ENCODE results near the gene SPEF1. TPM values are rescaled to one million over a fixed set of nuclear protein-coding genes. Genes with fewer than 3 reads are reported as not detected.
"Not testable (repeated sequence)": the region's sequence is repeated elsewhere in the genome, so short reads cannot be mapped to it uniquely, and the experiment has no call there.

The SPEF1 gene
- total RNA-seq, 2 experiments from 2014 or later = 0.14 TPM; not detected in 1

- H3K4me3 Mint-ChIP-seq = peak overlapping the region; percentile 93
- peak overlapping the region; percentile 97 for H3K27ac Mint-ChIP-seq
- no peaks in the 10 kb centered on the region for H3K9me3 Mint-ChIP-seq (ENCODE audit: low read depth)
- peaks cover 58% of the 10 kb centered on the region for H3K4me1 Mint-ChIP-seq
- H3K36me3 Mint-ChIP-seq (ENCODE audit: low read depth) = peaks cover 58% of the 10 kb centered on the region
- no peak for ATAC-seq
- H3K27me3 Mint-ChIP-seq = no peaks in the 10 kb centered on the region
- DNase-seq = no peak
- intact Hi-C loops (cut with DNase I, micrococcal nuclease) = loop anchor here in 1 of 2 experiments (10.0 kb wide), 1 partner anchor 286 kb away; no protein-coding TSS in a partner anchor
- ChIA-PET POLR2A (interaction anchor here (0.7 kb wide), 1 partner anchor 12 kb away, joined by 7 read pairs; no protein-coding TSS in a partner anchor), CTCF (no interaction called here)
Measured at GRCh38 chr20:3798373-3798768, 17.1 kb upstream of the SPEF1 start.

- POLR2A ChIA-PET = interaction anchor here (0.7 kb wide), 1 partner anchor 13 kb away, joined by 7 read pairs; no protein-coding TSS in a partner anchor
- H3K27ac Mint-ChIP-seq = peak overlapping the region; percentile 97
- DNase-seq (peak; percentile 66), ATAC-seq (peak; percentile 40)
- no peaks in the 10 kb centered on the region for H3K27me3 Mint-ChIP-seq
- CTCF ChIA-PET = no interaction called here
- intact Hi-C loops (cut with DNase I, micrococcal nuclease) = loop anchor here in 1 of 2 experiments (2.0 to 10.0 kb wide), 2 partner anchors 49 to 287 kb away; partner anchors contain the start of gene MAVS
- H3K4me3 Mint-ChIP-seq = peak overlapping the region; percentile 93
- H3K4me1 Mint-ChIP-seq = peaks cover 56% of the 10 kb centered on the region
- H3K36me3 Mint-ChIP-seq (ENCODE audit: low read depth) = peaks cover 52% of the 10 kb centered on the region
- no peaks in the 10 kb centered on the region for H3K9me3 Mint-ChIP-seq (ENCODE audit: low read depth)
Measured at GRCh38 chr20:3797592-3798372, 16.5 kb upstream of the SPEF1 start.

GRCh38 chr20:3797226-3797545, 15.9 kb upstream of the SPEF1 start:
- no peak for ATAC-seq
- Mint-ChIP-seq H3K4me1 (peaks cover 55% of the 10 kb centered on the region), H3K27ac (peak overlapping the region; percentile 97), H3K9me3 (ENCODE audit: low read depth) (no peaks in the 10 kb centered on the region), H3K27me3 (no peaks in the 10 kb centered on the region), H3K4me3 (peak overlapping the region; percentile 93), H3K36me3 (ENCODE audit: low read depth) (peaks cover 47% of the 10 kb centered on the region)
- no peak for DNase-seq
- ChIA-PET POLR2A (no interaction called here), CTCF (no interaction called here)
- intact Hi-C loops (cut with DNase I, micrococcal nuclease) = loop anchor here in 1 of 2 experiments (2.0 to 10.0 kb wide), 2 partner anchors 50 to 288 kb away; partner anchors contain the start of gene MAVS

- peaks cover 43% of the 10 kb centered on the region for H3K36me3 Mint-ChIP-seq (ENCODE audit: low read depth)
- intact Hi-C loops (cut with DNase I, micrococcal nuclease) = loop anchor here (1.0 to 10.0 kb wide), 4 partner anchors 15 to 288 kb away; partner anchors contain the start of gene MAVS (in 1 of the 2)
- no peaks in the 10 kb centered on the region for H3K9me3 Mint-ChIP-seq (ENCODE audit: low read depth)
- ATAC-seq (no peak), DNase-seq (no peak)
- ChIA-PET CTCF (interaction anchor here (0.8 to 2.6 kb wide), 4 partner anchors 15 to 24 kb away, joined by 4 to 6 read pairs (median 5); partner anchors contain the start of gene AP5S1), POLR2A (interaction anchor here (0.6 to 1.0 kb wide), 3 partner anchors 23 to 91 kb away, joined by 3 to 6 read pairs (median 3); partner anchors contain the start of gene AP5S1)
- peak overlapping the region; percentile 97 for H3K27ac Mint-ChIP-seq
- peak overlapping the region; percentile 93 for H3K4me3 Mint-ChIP-seq
- no peaks in the 10 kb centered on the region for H3K27me3 Mint-ChIP-seq
- peaks cover 55% of the 10 kb centered on the region for H3K4me1 Mint-ChIP-seq
Measured at GRCh38 chr20:3796477-3797225, 15.4 kb upstream of the SPEF1 start.

- CTCF ChIA-PET = interaction anchor here (0.8 to 2.6 kb wide), 4 partner anchors 16 to 25 kb away, joined by 4 to 6 read pairs (median 5); partner anchors contain the start of gene AP5S1
- DNase-seq = peak; percentile 95
- Mint-ChIP-seq H3K4me3 (peak within 1 kb of the TSS; percentile 93), H3K4me1 (peaks cover 47% of the 10 kb centered on the region), H3K27me3 (no peaks in the 10 kb centered on the region), H3K9me3 (ENCODE audit: low read depth) (no peaks in the 10 kb centered on the region), H3K27ac (peak within 1 kb of the TSS; percentile 98), H3K36me3 (ENCODE audit: low read depth) (peaks cover 34% of the 10 kb centered on the region)
- peak; percentile 82 for ATAC-seq
- POLR2A ChIA-PET = interaction anchor here (0.6 to 1.0 kb wide), 3 partner anchors 24 to 92 kb away, joined by 3 to 6 read pairs (median 3); partner anchors contain the start of gene AP5S1
- intact Hi-C loops (cut with DNase I, micrococcal nuclease) = loop anchor here (1.0 to 10.0 kb wide), 10 partner anchors 8 to 289 kb away; partner anchors contain the start of genes AP5S1 (in 2 of the 2), MAVS (in 2 of the 2), ADISSP (in 1 of the 2) and CENPB (in 1 of the 2)
Measured at GRCh38 chr20:3795511-3796468, 14.5 kb upstream of the SPEF1 start, which contains the start of gene CDC25B. Gene CDC25B (plus strand): TSS chr20:3796310. CDS start chr20:3796532, 222 bp downstream.

- POLR2A ChIA-PET = no interaction called here
Measured at GRCh38 chr20:3794701-3795420, 13.6 kb upstream of the SPEF1 start.

GRCh38 chr20:3794168-3794567, 12.9 kb upstream of the SPEF1 start:
- H3K27ac Mint-ChIP-seq; ATAC-seq; H3K27me3 Mint-ChIP-seq; DNase-seq; POLR2A ChIA-PET; H3K4me3 Mint-ChIP-seq; H3K9me3 Mint-ChIP-seq (ENCODE audit: low read depth): not testable (repeated sequence)
- intact Hi-C loops (cut with DNase I, micrococcal nuclease) = loop anchor here in 1 of 2 experiments (10.0 kb wide), 1 partner anchor 291 kb away; no protein-coding TSS in a partner anchor
- peaks cover 22% of the 10 kb centered on the region for H3K36me3 Mint-ChIP-seq (ENCODE audit: low read depth)
- CTCF ChIA-PET = interaction anchor here (2.6 kb wide), 1 partner anchor 26 kb away, joined by 6 read pairs; the partner anchor contains the start of gene AP5S1
- H3K4me1 Mint-ChIP-seq = peaks cover 31% of the 10 kb centered on the region

More at GRCh38 chr20:3794701-3795420, 13.6 kb upstream of the SPEF1 start:
- Mint-ChIP-seq H3K27me3 (no peaks in the 10 kb centered on the region), H3K4me3 (peak overlapping the region; percentile 93), H3K36me3 (ENCODE audit: low read depth) (peaks cover 25% of the 10 kb centered on the region), H3K9me3 (ENCODE audit: low read depth) (no peaks in the 10 kb centered on the region), H3K27ac (peak overlapping the region; percentile 98), H3K4me1 (peaks cover 38% of the 10 kb centered on the region)
- intact Hi-C loops (cut with DNase I, micrococcal nuclease) = loop anchor here (1.0 to 10.0 kb wide), 8 partner anchors 8 to 290 kb away; partner anchors contain the start of genes AP5S1 (in 2 of the 2), ADISSP (in 1 of the 2), CENPB (in 1 of the 2) and MAVS (in 1 of the 2)
- DNase-seq (no peak), ATAC-seq (no peak)
- CTCF ChIA-PET = interaction anchor here (2.6 kb wide), 1 partner anchor 26 kb away, joined by 6 read pairs; the partner anchor contains the start of gene AP5S1

- H3K27me3 Mint-ChIP-seq; H3K9me3 Mint-ChIP-seq (ENCODE audit: low read depth); H3K4me3 Mint-ChIP-seq; DNase-seq; POLR2A ChIA-PET; H3K27ac Mint-ChIP-seq; H3K36me3 Mint-ChIP-seq (ENCODE audit: low read depth); ATAC-seq: not testable (repeated sequence)
- intact Hi-C loops (cut with DNase I, micrococcal nuclease) = loop anchor here in 1 of 2 experiments (5.0 kb wide), 1 partner anchor 248 kb away; no protein-coding TSS in a partner anchor
- CTCF ChIA-PET = interaction anchor here (0.6 to 6.3 kb wide), 3 partner anchors 21 to 140 kb away, joined by 4 to 44 read pairs (median 4); partner anchors contain the start of gene AP5S1
- H3K4me1 Mint-ChIP-seq = peaks cover 27% of the 10 kb centered on the region
Measured at GRCh38 chr20:3789201-3789600, 8.0 kb upstream of the SPEF1 start.

- intact Hi-C loops (cut with DNase I, micrococcal nuclease) = loop anchor here in 1 of 2 experiments (5.0 kb wide), 1 partner anchor 249 kb away; no protein-coding TSS in a partner anchor
- CTCF ChIA-PET = interaction anchor here (0.6 to 6.3 kb wide), 6 partner anchors 20 to 141 kb away, joined by 3 to 44 read pairs (median 4); partner anchors contain the start of genes ADISSP and AP5S1
Measured at GRCh38 chr20:3788685-3789155, 7.5 kb upstream of the SPEF1 start.

More at GRCh38 chr20:3788685-3789155, 7.5 kb upstream of the SPEF1 start:
- no peak overlapping the region for H3K4me3 Mint-ChIP-seq
- H3K27me3 Mint-ChIP-seq = no peaks in the 10 kb centered on the region
- H3K9me3 Mint-ChIP-seq (ENCODE audit: low read depth) = no peaks in the 10 kb centered on the region
- peaks cover 8% of the 10 kb centered on the region for H3K36me3 Mint-ChIP-seq (ENCODE audit: low read depth)
- no peak overlapping the region for H3K27ac Mint-ChIP-seq
- no peak for DNase-seq
- H3K4me1 Mint-ChIP-seq = peaks cover 27% of the 10 kb centered on the region
- POLR2A ChIA-PET = interaction anchor here (0.8 kb wide), 1 partner anchor 99 kb away, joined by 6 read pairs; no protein-coding TSS in a partner anchor
- ATAC-seq = no peak

Measured in activated CD4-positive, alpha-beta T cell treated with anti-CD3 and anti-CD28 coated beads for 36 hours (primary cell).